ENCODE data around the gene BROX. TPM values are rescaled to one million over a fixed set of nuclear protein-coding genes. Genes with fewer than 3 reads are reported as not detected.
A peak's percentile ranks its signal among the peaks of the same experiment; 100 is the strongest.
"Not testable (repeated sequence)": the region's sequence is repeated elsewhere in the genome, so short reads cannot be mapped to it uniquely, and the experiment has no call there.

BROX gene
- total RNA-seq, 1 experiment from 2014 or later: 99.1 TPM

DNA sequence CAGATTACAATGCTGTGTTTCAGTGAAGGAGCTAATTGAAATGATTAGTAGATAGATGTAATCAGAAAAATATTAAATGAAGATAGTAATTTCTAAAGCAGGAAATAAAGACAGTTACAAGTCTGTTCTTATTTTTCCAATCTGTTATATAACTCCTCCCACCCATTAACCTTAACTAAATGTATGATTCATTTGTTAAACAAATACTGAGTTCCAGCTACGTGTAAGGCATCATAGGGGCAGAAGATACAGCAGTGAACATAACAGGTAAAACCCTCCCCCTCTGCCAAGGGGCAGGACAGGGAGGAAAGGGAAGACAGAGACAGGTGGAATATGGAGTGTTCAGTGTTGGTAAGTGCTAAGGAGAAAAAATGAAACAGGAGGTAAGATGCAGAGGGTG, 24.6 kb downstream of the BROX start, which contains the start of gene FAM177B:
FAM177B (plus strand) TSS at position 231 of the 400 bp plus-strand sequence. CDS start 9,344 bp downstream, outside the sequence.
- H3K36me3 ChIP-seq (ENCODE audit: low read depth): peaks cover 23% of the 10 kb centered on the region
- H3F3A ChIP-seq (ENCODE audit: insufficient read depth, low read depth): peaks cover 15% of the 10 kb centered on the region; the same call in 1 of the 2 replicates
- H3K4me2 ChIP-seq: no peak within 1 kb of the TSS
- intact Hi-C loops (cut with micrococcal nuclease; ENCODE audit: unreplicated experiment): loop anchor here (5.0 kb wide), 1 partner anchor 50 kb away; no protein-coding TSS in a partner anchor
- H3K79me2 ChIP-seq (ENCODE audit: low read depth): no peaks in the 10 kb centered on the region
- BruUV-seq (replicated peaks): no TSS peak
- H3K27ac ChIP-seq: no peak within 1 kb of the TSS
- peak in 1 of 2 experiments; percentile 44 for DNase-seq
- TF ChIP-seq, protein P1, sequence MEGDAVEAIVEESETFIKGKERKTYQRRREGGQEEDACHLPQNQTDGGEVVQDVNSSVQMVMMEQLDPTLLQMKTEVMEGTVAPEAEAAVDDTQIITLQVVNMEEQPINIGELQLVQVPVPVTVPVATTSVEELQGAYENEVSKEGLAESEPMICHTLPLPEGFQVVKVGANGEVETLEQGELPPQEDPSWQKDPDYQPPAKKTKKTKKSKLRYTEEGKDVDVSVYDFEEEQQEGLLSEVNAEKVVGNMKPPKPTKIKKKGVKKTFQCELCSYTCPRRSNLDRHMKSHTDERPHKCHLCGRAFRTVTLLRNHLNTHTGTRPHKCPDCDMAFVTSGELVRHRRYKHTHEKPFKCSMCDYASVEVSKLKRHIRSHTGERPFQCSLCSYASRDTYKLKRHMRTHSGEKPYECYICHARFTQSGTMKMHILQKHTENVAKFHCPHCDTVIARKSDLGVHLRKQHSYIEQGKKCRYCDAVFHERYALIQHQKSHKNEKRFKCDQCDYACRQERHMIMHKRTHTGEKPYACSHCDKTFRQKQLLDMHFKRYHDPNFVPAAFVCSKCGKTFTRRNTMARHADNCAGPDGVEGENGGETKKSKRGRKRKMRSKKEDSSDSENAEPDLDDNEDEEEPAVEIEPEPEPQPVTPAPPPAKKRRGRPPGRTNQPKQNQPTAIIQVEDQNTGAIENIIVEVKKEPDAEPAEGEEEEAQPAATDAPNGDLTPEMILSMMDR (conservative IDR thresholded peaks at IDR 0.05): no peak
- no peak for TF ChIP-seq EZH2 (IDR thresholded peaks at IDR 0.05; ENCODE audit: low read depth)
- no peak within 1 kb of the TSS for H2AFZ ChIP-seq
- H3K27me3 ChIP-seq (ENCODE audit: insufficient read depth, low read depth): no peaks in the 10 kb centered on the region
- H4K20me1 ChIP-seq (ENCODE audit: insufficient read depth): no peaks in the 10 kb centered on the region
- H3K4me1 ChIP-seq (replicated peaks; ENCODE audit: insufficient read depth): peaks cover 7% of the 10 kb centered on the region; the same call in 1 of the 2 replicates
- POLR2A ChIA-PET (ENCODE audit: unreplicated experiment): interaction anchor here (0.5 kb wide), 1 partner anchor 61 kb away, joined by 10 read pairs; no protein-coding TSS in a partner anchor
- H3K4me3 ChIP-seq: no peak within 1 kb of the TSS
- CTCF ChIA-PET: interaction anchor here (0.9 kb wide), 1 partner anchor 397 kb away, joined by 3 read pairs; no protein-coding TSS in a partner anchor
- H3K9me2 ChIP-seq (ENCODE audit: insufficient read depth): no peaks in the 10 kb centered on the region
- H3K9me3 ChIP-seq (ENCODE audit: insufficient read depth, low read depth): no peaks in the 10 kb centered on the region

DNA sequence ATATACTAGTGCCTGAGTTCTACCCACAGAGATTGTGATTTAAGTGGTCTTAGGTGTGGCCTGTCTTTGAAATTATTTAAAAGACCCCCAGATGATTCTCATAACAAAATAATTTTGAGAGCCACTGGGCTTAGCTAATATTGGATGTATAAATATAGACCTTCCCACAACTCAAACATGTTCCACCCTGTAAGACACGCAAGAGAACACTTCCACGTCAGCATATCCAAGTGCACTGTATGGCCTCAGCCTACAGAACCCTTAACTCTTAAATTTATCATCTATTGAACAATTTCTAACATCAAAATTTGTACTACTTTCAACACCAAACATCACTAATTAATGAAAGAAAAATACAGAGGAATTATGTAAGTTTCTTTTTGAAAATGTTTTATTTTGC, 27.1 kb downstream of the BROX start:
- no peak overlapping the region for H3K4me2 ChIP-seq
- DNase-seq: no peak
- H2AFZ ChIP-seq: no peak overlapping the region
- no peaks in the 10 kb centered on the region for H3K9me3 ChIP-seq (ENCODE audit: insufficient read depth, low read depth)
- no peaks in the 10 kb centered on the region for H3K9me2 ChIP-seq (ENCODE audit: insufficient read depth)
- H3K4me3 ChIP-seq: no peak overlapping the region
- H3K36me3 ChIP-seq (ENCODE audit: low read depth): peaks cover 7% of the 10 kb centered on the region; the same call in 1 of the 2 replicates
- POLR2A ChIA-PET (ENCODE audit: unreplicated experiment): interaction anchor here (0.6 kb wide), 1 partner anchor 283 kb away, joined by 3 read pairs; no protein-coding TSS in a partner anchor
- TF ChIP-seq, protein P1 (conservative IDR thresholded peaks at IDR 0.05): no peak
- TF ChIP-seq EZH2 (IDR thresholded peaks at IDR 0.05; ENCODE audit: low read depth): no peak
- peaks cover 7% of the 10 kb centered on the region; the same call in 1 of the 2 replicates for H3K4me1 ChIP-seq (replicated peaks; ENCODE audit: insufficient read depth)
- H3F3A ChIP-seq (ENCODE audit: insufficient read depth, low read depth): peaks cover 8% of the 10 kb centered on the region; the same call in 1 of the 2 replicates
- BruUV-seq (replicated peaks): no TSS peak
- no peaks in the 10 kb centered on the region for H4K20me1 ChIP-seq (ENCODE audit: insufficient read depth)
- H3K27ac ChIP-seq: no peak overlapping the region
- H3K79me2 ChIP-seq (ENCODE audit: low read depth): no peaks in the 10 kb centered on the region
- intact Hi-C loops (cut with micrococcal nuclease; ENCODE audit: unreplicated experiment): loop anchor here (2.0 to 5.0 kb wide), 2 partner anchors 48 to 383 kb away; no protein-coding TSS in a partner anchor
- CTCF ChIA-PET: interaction anchor here (0.9 kb wide), 1 partner anchor 931 kb away, joined by 4 read pairs; no protein-coding TSS in a partner anchor
- no peaks in the 10 kb centered on the region for H3K27me3 ChIP-seq (ENCODE audit: insufficient read depth, low read depth)

- peaks cover 8% of the 10 kb centered on the region; the same call in 1 of the 2 replicates for H3F3A ChIP-seq (ENCODE audit: insufficient read depth, low read depth)
- H3K9me3 ChIP-seq (ENCODE audit: insufficient read depth, low read depth): no peaks in the 10 kb centered on the region
- no TSS peak for BruUV-seq (replicated peaks)
- no peaks in the 10 kb centered on the region for H3K79me2 ChIP-seq (ENCODE audit: low read depth)
- H3K4me2 ChIP-seq: no peak overlapping the region
- H2AFZ ChIP-seq: no peak overlapping the region
- ChIA-PET CTCF (interaction anchor here (1.0 kb wide), 1 partner anchor 350 kb away, joined by 4 read pairs; no protein-coding TSS in a partner anchor), POLR2A (ENCODE audit: unreplicated experiment) (no interaction called here)
- H3K4me3 ChIP-seq: no peak overlapping the region
- H3K4me1 ChIP-seq (replicated peaks; ENCODE audit: insufficient read depth): peaks cover 7% of the 10 kb centered on the region; the same call in 1 of the 2 replicates
- intact Hi-C loops (cut with micrococcal nuclease; ENCODE audit: unreplicated experiment): loop anchor here (2.0 to 5.0 kb wide), 2 partner anchors 47 to 383 kb away; no protein-coding TSS in a partner anchor
- 0 out of 2 replicates have a peak, but pooled peaks cover 2% of the 10 kb centered on the region for H3K36me3 ChIP-seq (ENCODE audit: low read depth)
- H4K20me1 ChIP-seq (ENCODE audit: insufficient read depth): no peaks in the 10 kb centered on the region
- TF ChIP-seq, protein P1 (conservative IDR thresholded peaks at IDR 0.05): no peak
- TF ChIP-seq EZH2 (IDR thresholded peaks at IDR 0.05; ENCODE audit: low read depth): no peak
- no peaks in the 10 kb centered on the region for H3K9me2 ChIP-seq (ENCODE audit: insufficient read depth)
- H3K27ac ChIP-seq: no peak overlapping the region
- no peak for DNase-seq
- no peaks in the 10 kb centered on the region for H3K27me3 ChIP-seq (ENCODE audit: insufficient read depth, low read depth)
These were observed 27.6 kb downstream of the BROX start for GRCh38 chr1:222739929-222740328.

GRCh38 chr1:222741630-222742457, 29.5 kb downstream of the BROX start:
- POLR2A ChIA-PET (ENCODE audit: unreplicated experiment); BruUV-seq (replicated peaks); H3K27ac ChIP-seq; CTCF ChIA-PET; H3K27me3 ChIP-seq (ENCODE audit: insufficient read depth, low read depth); H3K4me1 ChIP-seq (replicated peaks; ENCODE audit: insufficient read depth); H3K4me3 ChIP-seq; H3K36me3 ChIP-seq (ENCODE audit: low read depth); H3K9me3 ChIP-seq (ENCODE audit: insufficient read depth, low read depth); DNase-seq; H2AFZ ChIP-seq; intact Hi-C loops (cut with micrococcal nuclease; ENCODE audit: unreplicated experiment); H3K9me2 ChIP-seq (ENCODE audit: insufficient read depth); H3F3A ChIP-seq (ENCODE audit: insufficient read depth, low read depth); H4K20me1 ChIP-seq (ENCODE audit: insufficient read depth); H3K79me2 ChIP-seq (ENCODE audit: low read depth); H3K4me2 ChIP-seq: not testable (repeated sequence)
